GM12872 (cell line): Measurements from ENCODE around the gene WDR20.

ENCODE experiments used
- CTCF ChIP-seq: IDR thresholded peaks from 3 replicates; pipeline ENCODE4 v1.5.1; 2011; ENCODE audit warnings: low read depth, mild to moderate bottlenecking, low read length, moderate library complexity; ENCODE audit not compliant: insufficient read depth

The WDR20 gene

DNA sequence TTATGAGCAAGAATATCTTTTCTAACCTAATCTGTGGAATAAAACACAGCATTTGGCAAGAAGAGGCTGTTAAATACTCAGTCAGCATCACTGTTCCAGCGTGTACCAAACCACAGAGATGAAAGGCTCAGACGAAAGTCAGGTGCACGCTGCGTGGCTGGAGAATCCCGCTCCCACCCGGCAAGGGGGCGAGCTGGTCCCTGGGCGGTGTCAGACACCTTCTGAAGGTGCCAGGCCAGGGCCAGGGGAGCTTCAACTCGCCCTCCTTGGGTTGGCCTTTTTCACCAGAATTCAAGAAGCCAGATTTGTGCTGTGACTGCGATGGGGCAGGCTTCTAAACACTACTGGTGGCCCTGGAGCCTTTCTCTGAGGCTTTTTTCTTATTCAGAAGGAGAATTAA is 73.1 kb downstream of the WDR20 start:
- no peak for TF ChIP-seq CTCF

DNA sequence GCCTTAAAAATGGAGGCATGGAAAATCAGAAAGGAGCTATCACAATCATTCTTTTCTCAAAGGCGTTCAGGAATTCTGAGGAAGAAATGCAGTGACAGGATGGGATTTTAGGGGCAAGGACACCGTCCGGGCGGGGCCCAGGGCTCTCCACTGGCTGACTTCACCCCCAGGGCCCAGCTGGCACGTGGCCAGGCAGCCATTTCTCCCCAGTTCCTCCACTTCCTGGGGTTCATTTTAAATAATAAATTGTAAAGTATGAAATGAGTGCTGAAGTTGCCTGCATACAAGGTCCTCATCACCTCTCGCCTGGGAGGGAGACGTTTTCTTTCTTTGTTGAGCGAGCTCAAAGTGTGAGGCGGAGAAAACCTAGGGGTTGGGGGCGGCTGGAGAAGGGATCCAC is 73.8 kb downstream of the WDR20 start:
- no peak for TF ChIP-seq CTCF

DNA sequence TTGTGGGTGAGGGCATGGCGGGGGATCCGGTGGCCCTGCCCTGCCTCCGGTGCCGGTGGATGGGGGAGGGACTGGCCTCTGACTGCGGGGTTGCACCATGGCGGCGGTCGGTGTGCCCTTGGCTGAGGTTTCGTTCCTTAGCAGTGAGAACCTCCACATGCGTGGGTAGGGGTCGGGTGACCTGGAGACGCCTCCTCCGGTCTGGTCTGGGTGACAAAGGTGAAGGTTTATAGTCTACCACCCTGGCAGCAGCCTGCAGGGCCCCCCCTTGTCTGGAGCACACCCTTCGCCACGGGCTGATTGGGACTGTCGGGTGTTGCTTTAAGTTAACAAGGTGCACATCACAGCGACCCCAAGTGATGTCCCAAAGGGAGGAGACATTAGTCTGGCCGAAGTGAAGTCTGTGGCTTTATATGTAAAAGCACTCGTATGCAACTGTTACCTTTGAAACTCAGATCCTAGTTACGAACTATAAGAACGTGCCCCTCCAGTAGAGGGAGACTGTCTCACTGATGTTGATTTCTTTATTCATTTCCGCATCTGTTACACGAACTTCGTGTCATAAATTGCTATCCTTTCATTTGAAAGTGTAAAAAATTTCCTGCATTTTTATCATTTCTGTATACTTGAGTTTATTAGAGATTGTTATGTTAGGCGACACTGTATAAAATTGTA is 74.4 kb downstream of the WDR20 start:
- 0 out of 3 replicates have a peak, but pooled peaks have one; percentile 13 for TF ChIP-seq CTCF

GRCh38 chr14:102215071-102215470 is 75.4 kb downstream of the WDR20 start:
- TF ChIP-seq CTCF: no peak

- no peak for TF ChIP-seq CTCF
These were observed 76.0 kb downstream of the WDR20 start for GRCh38 chr14:102215576-102216250.

GRCh38 chr14:102217399-102217798 is 77.7 kb downstream of the WDR20 start:
- TF ChIP-seq CTCF: no peak

DNA sequence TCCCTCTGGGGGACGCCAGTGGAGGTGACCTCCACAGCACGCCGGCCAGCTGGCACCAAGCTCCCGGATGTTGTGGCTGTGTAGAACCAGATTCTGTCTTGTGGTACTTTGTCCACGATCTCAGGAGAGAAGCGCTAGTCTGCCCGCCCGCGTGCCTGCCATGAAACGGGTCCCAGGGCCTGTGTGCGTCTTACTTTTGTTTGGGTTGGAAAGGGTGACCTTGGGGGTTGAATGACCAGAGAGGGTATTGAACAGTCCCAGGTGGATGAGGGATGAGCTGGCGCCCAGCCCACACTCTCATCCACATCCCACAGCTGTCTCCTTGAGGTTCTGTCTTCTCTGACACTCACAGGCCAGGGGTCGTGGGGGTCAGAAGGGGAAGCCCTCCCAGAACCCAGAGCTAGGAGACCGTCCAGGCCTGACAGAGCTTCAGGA is 78.3 kb downstream of the WDR20 start:
- no peak for TF ChIP-seq CTCF
